GM21360 (cell line): ENCODE results near the gene LIMS1.
"Not testable (repeated sequence)": the region's sequence is repeated elsewhere in the genome, so short reads cannot be mapped to it uniquely, and the experiment has no call there.

Source experiments
- ATAC-seq: cut with Tn5 transposase; IDR thresholded peaks from one replicate; pipeline ENCODE4 v1.9.1; 2021; ENCODE audit warnings: mild to moderate bottlenecking, moderate library complexity; ENCODE audit not compliant: unreplicated experiment

LIMS1 gene

DNA sequence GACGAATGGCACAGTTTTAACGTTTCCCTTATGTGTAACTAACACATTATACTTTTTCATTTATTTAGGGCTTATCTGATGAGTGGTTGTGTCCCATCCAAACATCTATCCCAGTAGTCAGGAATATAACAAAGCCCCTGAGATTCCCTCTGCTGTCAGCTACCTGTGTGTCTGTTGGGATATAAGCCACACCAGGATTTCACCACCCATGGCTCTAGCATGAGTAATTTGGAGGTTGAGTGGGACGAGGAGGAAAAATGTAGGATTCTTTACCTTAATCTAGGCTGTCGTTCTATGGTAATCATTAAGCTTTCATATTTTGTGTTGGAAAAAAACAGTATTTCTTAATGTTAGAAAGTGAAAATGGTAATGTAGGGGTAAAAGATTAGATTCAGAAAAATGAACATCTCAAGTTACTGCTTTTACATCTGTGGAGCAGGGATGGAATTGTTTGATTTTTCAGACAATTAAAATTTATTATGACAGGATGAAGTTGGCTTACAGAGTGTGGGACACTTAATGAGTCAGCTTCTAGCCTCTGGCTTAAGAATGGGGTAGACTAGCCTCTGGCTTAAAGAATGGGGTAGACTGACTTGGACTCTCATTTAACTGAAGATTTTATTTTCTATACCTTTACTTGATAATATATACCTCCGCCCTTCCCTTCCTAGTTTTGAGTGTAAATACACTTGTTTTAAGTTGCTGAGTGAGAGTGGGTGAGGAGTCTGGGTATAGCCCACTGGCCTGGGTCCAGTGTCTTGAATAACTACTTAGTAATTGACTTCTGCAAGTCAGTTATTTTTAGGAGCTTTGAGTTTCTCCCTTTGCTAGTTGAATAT is 96.5 kb downstream of the LIMS1 start:
- ATAC-seq, result no peak

DNA sequence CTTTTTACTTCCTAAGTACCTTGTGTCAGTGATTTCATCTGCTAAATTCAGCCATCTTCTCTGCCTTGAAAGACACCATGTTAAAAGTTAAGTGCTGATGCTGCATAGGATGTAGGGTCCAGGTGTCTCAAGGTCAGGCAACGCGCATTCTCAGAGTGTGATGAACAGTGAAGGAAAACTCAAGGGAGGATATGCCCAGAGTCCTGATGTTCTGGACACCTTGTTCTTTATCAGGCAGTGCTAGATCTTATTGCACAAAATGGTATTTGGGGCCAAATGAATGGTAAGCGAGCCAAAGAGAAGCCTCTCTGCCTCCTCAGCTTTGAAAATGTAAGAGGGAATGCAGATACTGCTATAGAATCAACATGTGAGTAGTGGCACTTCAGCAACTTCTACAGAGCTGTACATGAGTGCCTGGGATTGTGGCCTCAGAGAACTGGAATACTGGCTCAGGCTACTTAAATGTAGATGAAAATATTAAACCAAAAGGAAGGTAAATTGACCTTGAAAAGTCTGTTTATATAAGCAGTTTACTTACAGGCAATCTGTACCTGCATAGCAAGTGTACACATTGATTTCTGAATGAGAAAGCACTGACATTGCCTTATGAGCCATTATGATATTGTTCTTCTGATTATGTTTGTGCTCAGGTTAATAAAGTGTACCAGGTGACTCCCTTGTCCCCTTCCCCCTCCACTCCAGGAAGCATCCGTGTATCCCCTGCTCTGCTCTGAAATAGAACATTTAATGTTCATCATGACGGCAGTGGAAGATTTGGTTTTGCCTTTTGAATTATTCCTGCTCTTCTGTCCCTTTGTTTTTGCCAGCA is 98.3 kb downstream of the LIMS1 start:
- ATAC-seq, result no peak

DNA sequence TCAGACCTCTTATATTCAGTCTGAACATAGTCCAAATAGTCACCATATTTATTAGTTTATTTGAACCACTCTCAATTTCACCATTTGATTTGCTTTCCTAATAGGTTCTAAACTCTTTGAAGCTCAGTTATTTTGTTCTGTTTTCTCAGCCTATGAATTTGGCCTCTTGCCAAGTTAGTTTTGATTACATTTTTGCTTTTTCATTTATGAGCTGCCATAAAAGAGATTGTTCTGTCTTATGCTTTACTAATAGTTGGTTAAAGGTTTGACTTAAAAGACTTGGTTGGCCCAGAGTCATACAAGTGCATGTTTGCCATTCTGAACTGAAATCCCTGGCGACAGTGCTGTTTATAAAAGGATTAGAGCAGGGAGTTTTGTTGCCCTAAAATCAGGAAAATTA is 99.1 kb downstream of the LIMS1 start:
- ATAC-seq, result no peak

DNA sequence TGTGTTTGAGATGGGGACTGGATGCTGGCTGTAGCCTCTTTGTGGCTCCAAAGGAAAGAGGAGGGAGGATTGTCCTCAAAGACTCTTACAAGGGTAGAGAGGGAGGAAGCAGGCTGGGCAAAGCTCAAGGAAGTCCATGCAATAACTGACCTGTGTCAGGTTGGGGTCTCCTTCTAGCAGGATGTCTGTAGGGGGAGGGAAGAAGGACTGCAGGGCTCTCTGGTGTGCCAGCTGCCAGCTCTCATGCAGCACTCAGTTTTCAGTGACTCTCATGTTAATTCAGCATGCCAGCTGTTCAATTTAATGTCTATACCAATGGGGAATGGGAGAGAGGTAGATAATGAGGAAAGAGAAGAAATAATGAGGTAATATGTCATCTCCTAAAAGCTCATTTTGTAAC is 99.7 kb downstream of the LIMS1 start:
- ATAC-seq, result no peak

DNA sequence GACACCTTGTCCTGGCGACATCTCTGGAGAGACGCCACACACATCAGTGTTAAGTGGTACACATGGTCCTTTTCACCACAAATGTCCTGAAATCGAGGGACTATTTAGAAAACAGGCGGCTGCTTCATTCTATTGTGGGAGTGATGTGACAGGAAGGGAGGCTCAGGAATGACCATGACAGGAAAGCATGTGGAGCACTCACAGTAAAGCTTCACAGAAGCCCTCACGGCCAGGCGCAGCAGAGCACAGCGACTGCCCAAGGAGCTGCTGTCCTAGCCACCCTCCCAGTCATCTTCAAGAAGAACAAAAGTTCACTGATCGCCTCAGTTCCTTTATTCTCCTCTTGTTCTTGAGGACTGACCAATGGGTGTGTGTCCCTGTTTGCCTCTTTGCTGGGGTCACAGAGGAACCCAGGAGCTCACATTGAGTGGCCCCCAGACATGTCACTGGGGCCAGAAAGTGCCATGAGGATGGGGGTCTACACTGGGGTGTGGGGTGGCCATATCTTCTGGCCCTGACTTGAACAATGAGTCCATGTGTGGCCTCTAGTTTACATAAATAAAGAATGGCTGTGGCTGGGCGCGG is 100.4 kb downstream of the LIMS1 start:
- no peak for ATAC-seq

DNA sequence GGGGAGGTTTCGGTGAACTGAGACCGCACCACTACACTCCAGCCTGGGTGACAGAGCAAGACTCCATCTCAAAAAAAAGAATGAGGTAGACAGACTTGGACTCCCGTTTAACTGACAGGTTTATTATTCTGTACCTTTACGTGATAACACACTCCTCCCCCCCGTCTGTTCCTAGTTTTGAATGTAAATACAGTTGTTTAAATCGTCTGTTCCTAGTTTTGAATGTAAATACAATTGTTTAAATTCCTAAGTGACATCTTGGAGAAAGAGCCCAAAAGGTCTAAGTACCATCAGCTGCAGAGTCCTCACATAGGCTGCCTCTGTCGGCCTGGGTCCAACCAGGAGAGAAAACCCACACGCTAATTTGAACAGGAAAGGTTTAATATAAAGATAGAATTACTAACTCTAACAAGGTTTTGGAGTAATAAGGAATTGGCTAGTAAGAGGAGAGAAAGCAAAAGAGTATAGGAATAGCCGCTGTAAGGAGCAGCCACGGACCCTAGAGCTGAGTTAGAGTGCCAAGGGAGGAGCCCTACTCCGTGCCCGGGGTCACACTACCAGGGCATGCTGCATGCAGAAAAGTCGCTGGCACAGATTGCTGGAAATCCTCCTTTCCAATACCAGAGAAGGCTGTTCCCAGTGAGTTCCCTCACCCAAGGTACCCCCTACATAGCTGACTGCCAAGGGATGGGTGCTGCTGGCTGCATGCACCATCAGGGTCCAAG is 101.5 kb downstream of the LIMS1 start:
- ATAC-seq, result peak; percentile 8

DNA sequence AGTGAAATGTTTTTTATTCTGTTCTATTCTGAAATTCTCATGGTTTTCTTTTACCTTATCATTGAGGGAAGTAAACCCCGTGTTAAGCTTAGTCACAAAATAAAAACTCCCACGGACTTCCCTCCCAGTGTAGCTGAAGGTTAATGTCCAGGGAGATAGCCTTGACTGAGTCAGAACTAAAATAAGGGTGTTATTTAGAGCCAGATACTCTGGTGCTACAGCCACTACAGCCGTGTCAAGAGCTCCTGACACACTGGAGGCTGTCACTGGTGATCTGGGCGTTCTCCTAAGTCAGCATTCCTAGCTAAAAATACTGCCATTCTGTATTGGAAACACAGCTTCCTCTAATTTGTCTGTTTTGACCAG is 103.0 kb downstream of the LIMS1 start:
- peak; percentile 53 for ATAC-seq

DNA sequence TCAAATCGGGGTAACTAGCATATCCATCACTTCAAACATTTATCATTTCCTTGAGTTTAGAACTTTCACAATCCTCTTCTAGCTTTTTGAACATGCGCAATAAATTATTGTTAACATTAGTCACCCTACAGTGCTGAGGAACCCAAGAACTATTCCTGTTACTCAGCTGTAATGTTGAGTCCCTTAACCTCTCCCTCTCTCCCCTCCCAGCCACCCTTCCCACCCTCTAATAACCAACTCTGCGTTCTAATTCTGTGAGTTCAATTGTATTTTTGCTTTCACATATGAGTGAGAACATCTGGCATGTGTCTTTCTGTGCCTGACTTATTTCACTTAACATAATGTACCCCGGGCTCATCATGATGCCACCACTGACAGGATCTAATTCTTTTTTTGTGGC is 106.5 kb downstream of the LIMS1 start:
- no peak for ATAC-seq

DNA sequence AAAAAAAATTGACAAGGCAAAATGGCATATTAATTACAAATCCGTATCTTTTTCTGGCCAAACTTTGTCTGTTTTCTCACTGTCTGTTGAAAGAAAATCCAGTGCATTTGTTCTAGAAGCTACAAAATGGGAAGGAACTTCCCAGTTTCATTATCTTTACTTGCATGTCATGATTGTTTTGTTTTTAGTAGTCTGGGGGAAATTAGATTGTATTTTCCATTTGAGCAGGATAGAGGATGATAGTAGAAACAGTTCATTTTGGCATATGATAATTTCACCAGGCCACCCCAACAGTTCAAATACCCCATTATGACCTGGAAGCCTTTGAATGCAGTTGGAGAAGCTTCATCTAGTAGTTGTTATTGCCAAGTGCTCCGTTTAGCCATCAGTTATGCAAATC is 107.5 kb downstream of the LIMS1 start:
- ATAC-seq, result no peak

DNA sequence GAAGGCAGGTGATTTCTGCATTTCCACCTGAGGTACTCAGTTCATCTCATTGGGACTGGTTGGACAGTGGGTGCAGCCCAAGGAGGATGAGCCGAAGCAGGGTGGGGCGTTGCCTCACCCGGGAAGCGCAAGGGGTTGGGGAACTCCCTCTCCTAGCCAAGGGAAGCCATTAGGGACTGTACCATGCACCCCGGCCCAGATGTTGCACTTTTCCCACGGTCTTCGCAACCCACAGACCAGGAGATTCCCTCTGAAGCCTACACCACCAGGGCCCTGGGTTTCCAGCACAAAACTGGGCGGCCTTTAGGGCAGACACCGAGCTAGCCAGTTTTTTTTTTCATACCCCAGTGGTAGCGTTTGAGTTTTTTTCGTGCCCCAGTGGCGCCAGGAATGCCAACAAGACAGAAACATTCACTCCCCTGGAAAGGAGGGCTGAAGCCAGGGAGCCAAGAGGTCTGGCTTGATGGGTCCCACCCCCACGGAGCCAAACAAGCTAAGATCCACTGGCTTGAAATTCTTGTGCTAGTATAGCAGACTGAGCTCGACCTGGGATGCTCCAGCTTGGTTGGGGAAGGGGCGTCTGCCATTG is 109.1 kb downstream of the LIMS1 start:
- ATAC-seq, result no peak

DNA sequence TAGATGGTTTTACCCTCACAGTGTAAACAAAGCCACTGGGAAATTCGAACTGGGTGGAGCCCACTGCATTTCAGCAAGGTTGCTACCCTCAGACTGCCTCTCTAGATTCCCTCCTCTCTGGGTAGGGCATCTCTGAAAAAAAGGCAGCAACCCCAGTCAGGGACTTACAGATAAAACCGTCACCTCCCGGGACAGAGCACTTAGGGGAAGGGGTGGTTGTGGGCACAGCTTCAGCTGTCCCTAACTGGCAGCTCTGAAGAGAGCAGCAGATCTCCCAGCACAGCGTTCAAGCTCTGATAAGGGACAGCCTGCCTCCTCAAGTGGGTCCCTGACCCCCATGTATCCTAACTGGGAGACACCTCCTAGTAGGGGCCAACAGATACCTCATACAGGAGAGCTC is 109.6 kb downstream of the LIMS1 start:
- ATAC-seq, result not testable (repeated sequence)

DNA sequence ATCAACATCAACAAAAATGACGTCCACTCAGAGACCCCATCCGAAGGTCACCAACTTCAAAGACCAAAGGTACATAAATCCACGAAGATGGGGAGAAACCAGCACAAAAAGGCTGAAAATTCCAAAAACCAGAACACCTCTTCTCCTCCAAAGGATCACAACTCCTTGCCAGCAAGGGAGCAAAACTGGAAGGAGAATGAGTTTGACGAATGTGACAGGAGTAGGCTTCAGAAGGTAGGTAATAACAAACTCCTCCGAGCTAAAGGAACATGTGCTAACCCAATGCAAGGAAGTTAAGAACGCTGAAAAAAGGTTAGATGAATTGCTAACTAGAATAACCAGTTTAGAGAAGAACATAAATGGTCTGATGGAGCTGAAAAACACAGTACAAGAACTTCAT is 110.2 kb downstream of the LIMS1 start:
- ATAC-seq, result not testable (repeated sequence)

DNA sequence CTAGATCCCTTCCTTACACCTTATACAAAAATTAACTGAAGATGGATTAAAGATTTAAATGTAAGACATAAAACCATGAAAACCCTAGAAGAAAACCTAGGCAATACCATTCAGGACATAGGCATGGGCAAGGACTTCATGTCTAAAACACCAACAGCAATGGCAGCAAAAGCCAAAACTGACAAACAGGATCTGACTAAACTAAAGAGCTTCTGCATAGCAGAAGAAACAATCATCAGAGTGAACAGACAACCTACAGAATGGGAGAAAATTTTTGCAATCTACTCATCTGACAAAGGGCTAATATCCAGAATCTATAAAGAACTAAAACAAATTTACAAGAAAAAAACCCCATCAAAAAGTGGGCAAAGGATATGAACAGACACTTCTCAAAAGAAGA is 114.5 kb downstream of the LIMS1 start:
- not testable (repeated sequence) for ATAC-seq

DNA sequence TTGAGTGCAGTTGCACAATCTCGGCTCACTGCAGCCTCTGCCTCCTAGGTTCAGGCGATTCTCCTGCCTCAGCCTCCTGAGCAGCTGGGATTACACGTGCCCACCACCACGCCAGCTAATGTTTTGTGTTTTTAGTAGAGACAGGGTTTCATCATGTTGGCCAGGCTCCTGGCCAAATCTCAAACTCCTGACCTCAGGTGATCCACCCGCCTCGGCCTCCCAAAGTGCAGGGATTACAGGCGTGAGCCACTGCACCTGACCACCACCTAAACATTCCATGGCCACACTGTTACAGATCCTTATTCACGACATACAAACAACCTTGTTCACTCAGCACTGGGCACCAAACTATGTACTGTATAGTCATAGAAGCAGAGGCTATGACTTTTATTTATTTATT is 116.2 kb downstream of the LIMS1 start:
- not testable (repeated sequence) for ATAC-seq

DNA sequence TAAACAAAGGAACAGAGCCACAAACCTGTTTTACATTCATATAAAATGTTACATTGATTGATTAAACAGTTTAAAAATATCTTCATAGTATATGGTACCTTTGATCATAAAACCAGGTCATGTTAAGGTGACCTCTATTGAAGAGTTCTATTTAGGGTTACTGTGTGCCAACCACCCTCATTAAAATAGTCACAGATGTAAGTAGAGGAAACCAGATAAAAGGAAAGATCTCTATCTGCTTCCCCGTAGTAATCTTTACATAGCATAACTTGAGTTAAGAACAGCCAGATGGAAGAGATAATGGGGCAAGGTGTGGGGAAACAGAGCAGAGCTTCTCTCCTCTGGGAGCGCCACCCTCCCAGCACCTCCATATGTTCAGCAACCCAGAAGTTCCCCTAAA is 117.2 kb downstream of the LIMS1 start:
- ATAC-seq, result not testable (repeated sequence)

DNA sequence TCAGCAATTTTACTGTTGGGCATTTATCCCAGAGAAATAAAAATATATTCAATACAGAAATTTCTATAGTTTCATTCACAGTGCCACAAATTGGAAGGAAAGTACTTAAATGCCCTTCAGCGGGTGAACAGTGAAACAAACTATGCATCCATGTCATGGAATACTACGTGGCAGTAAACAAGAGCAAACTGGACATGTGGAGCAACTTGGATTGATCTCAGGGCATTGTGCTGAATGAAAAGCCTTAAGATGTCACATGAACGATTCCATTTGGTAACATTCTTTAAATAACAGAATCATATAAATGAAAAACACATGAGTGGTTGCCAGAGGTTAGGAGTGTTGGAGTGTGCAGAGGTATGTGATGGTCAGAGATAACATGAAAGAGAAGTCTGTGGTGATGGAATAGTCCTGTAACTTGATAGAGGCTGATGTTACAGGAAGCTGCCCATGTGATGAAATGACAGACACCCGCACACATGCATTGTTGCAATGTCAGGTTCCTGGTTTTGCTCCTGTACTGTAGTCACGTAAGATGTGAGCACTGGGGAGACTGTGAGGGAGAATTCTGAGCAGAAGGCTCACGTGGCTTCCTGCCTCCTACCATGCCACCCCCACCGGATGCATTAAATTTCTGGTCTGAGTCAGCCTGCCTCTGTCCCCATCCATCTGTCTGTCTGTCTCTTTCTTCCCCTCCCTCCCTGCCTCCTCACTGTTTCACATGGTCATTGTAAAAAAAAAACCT is 118.1 kb downstream of the LIMS1 start:
- peak; percentile 89 for ATAC-seq

DNA sequence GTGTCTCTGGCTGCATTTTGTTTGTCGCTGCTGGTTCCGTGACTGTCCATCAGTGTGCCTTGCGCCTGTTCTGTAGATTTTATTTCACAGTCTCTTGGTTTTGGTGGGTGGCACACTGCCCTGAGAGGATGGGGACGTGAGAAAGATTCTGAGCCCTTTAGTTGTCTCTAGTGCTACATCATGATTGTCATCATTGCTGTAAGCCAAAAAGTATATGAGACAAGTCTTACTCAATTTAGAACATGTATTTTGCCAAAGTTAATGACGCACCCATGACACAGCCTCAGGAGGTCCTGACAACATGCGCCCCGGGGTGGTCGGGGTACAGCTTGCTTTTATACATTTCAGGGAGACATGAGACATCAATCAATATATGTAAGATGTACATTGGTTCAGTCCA is 119.2 kb downstream of the LIMS1 start:
- ATAC-seq, result not testable (repeated sequence)

DNA sequence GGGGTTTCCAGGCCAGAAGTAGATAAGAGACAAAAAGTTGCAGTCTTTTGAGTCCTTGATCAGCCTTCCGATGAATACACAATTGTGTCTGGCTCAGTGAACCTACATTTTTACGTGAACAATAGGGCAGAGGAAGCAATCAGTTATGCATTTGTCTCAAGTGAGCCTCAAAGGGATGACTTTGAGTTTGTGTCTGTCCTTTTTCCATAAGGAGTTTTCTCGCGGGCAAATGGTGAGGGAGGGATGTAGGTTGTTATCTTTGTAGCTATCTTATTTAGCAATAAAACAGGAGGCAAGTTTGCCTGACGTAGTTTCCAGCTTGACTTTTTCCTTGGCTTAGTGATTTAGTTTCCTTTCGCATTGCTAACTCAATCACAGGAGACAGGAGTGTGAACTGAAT is 119.6 kb downstream of the LIMS1 start:
- ATAC-seq, result not testable (repeated sequence)

DNA sequence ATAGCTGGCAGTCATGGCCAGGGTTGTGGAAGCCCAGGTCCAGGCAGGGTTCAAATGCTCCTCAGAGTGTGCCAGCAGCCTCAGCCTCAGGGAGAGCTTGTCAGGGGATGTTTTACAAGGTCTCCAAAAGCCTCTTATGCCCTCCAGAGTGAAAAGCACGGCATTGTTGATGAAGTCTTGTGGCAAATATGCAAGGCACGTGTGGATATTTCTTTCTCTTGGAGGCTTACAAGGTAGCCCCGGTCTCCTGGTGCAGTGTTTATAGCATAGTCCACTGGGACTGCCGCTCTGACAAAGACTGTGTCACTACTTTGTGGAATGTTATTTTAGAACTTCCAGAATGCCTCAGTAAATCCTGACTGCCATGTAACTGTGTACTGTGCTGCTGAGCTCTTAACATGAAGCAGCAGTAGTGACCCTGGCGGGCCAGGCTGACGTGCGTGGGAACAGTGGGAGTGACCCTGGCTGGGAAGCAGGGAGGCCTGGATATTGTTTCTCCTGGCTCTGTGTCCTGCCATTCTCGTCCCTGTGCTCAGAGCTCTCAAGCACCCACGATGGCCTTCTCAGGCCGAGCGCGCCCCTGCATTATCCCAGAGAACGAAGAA is 120.4 kb downstream of the LIMS1 start:
- ATAC-seq, result not testable (repeated sequence)

DNA sequence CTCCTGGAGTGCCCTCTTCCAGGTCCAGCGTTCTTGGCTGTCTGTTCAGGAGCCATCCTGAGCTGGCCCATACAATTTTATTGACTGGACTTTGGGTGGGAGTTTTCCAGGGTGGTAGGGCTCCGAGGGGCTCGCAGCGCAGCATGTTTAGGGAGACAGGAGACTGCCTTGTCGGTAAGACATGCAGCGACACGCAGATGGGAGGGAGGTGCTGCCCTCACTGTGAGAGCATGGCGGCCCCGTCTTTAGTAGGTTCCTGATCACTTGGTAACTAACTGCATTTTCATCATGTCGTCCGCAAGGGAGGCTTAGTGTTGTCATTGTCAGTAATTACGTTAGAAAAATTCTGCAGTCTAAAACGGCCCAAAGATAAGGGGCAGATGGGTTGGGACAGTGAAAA is 121.0 kb downstream of the LIMS1 start:
- ATAC-seq, result not testable (repeated sequence)
